KOPT-K1 (cell line): ENCODE data around the gene PRPF40B.

Experiments
- H3K27ac ChIP-seq: fragments of 200-600 bp; sonication (generic); 2 replicates; pipeline ENCODE4 v1.5.1; 2016; ENCODE audit warnings: antibody characterized with exemption, mild to moderate bottlenecking, low read depth, low read length; ENCODE audit not compliant: poor library complexity, severe bottlenecking
- H3K36me3 ChIP-seq: fragments of 200-600 bp; sonication (generic); 2 replicates; pipeline ENCODE4 v1.5.1; 2017; ENCODE audit warnings: antibody characterized with exemption, mild to moderate bottlenecking, low read length, moderate library complexity; ENCODE audit not compliant: insufficient read depth
- H3K9me3 ChIP-seq: fragments of 200-600 bp; sonication (generic); 2 replicates; pipeline ENCODE4 v1.5.1; 2017; ENCODE audit warnings: antibody characterized with exemption, low read length, mild to moderate bottlenecking; ENCODE audit not compliant: insufficient read depth, poor library complexity, severe bottlenecking

Gene PRPF40B

GRCh38 chr12:49623142-49623904, at the start of gene PRPF40B:
PRPF40B (plus strand) TSS chr12:49623561; CDS start chr12:49623591, 30 bp downstream.
- no peaks in the 10 kb centered on the region for H3K9me3 ChIP-seq
- peak within 1 kb of the TSS; percentile 49 for H3K27ac ChIP-seq

GRCh38 chr12:49577589-49578315, 45.6 kb upstream of the PRPF40B start:
- no peaks in the 10 kb centered on the region for H3K9me3 ChIP-seq
- peaks cover 18% of the 10 kb centered on the region for H3K36me3 ChIP-seq
- no peak overlapping the region for H3K27ac ChIP-seq

More at GRCh38 chr12:49623142-49623904, at the start of gene PRPF40B:
- no peaks in the 10 kb centered on the region for H3K36me3 ChIP-seq

GRCh38 chr12:49578471-49579112, 44.8 kb upstream of the PRPF40B start:
- Histone ChIP-seq H3K36me3 (peaks cover 15% of the 10 kb centered on the region), H3K27ac (no peak overlapping the region), H3K9me3 (no peaks in the 10 kb centered on the region)

- Histone ChIP-seq H3K36me3 (peaks cover 9% of the 10 kb centered on the region; the same call in 1 of the 2 replicates), H3K9me3 (no peaks in the 10 kb centered on the region), H3K27ac (no peak overlapping the region)
These were observed 42.5 kb upstream of the PRPF40B start for GRCh38 chr12:49580572-49581535.

- Histone ChIP-seq H3K27ac (no peak overlapping the region), H3K9me3 (no peaks in the 10 kb centered on the region), H3K36me3 (peaks cover 20% of the 10 kb centered on the region)
These were observed 41.2 kb upstream of the PRPF40B start for GRCh38 chr12:49582201-49582600.

- peaks cover 26% of the 10 kb centered on the region for H3K36me3 ChIP-seq
- H3K27ac ChIP-seq: no peak overlapping the region
- no peaks in the 10 kb centered on the region for H3K9me3 ChIP-seq
These were observed 40.5 kb upstream of the PRPF40B start for GRCh38 chr12:49582850-49583249.

- Histone ChIP-seq H3K27ac (no peak overlapping the region), H3K36me3 (peaks cover 29% of the 10 kb centered on the region)
These were observed 39.8 kb upstream of the PRPF40B start for GRCh38 chr12:49583366-49584094.

GRCh38 chr12:49584591-49584990, 38.8 kb upstream of the PRPF40B start:
- no peaks in the 10 kb centered on the region for H3K9me3 ChIP-seq
- peaks cover 29% of the 10 kb centered on the region for H3K36me3 ChIP-seq
- H3K27ac ChIP-seq: no peak overlapping the region

More at GRCh38 chr12:49583366-49584094, 39.8 kb upstream of the PRPF40B start:
- H3K9me3 ChIP-seq: no peaks in the 10 kb centered on the region

GRCh38 chr12:49585477-49586459, 37.6 kb upstream of the PRPF40B start:
- Histone ChIP-seq H3K27ac (no peak overlapping the region), H3K36me3 (peaks cover 29% of the 10 kb centered on the region), H3K9me3 (no peaks in the 10 kb centered on the region)

- Histone ChIP-seq H3K36me3 (peaks cover 29% of the 10 kb centered on the region), H3K27ac (no peak overlapping the region)
These were observed 36.0 kb upstream of the PRPF40B start for GRCh38 chr12:49587174-49587908.

GRCh38 chr12:49588281-49588680, 35.1 kb upstream of the PRPF40B start:
- Histone ChIP-seq H3K9me3 (no peaks in the 10 kb centered on the region), H3K36me3 (peaks cover 29% of the 10 kb centered on the region), H3K27ac (no peak overlapping the region)

More at GRCh38 chr12:49587174-49587908, 36.0 kb upstream of the PRPF40B start:
- H3K9me3 ChIP-seq: no peaks in the 10 kb centered on the region

GRCh38 chr12:49588721-49589516, 34.4 kb upstream of the PRPF40B start:
- H3K9me3 ChIP-seq: no peaks in the 10 kb centered on the region
- no peak overlapping the region for H3K27ac ChIP-seq
- H3K36me3 ChIP-seq: peaks cover 23% of the 10 kb centered on the region
